H1 (cell line): ENCODE results near the gene PRR35. TPM values are rescaled to one million over a fixed set of nuclear protein-coding genes. Genes with fewer than 3 reads are reported as not detected.

ENCODE experiments used
- CTCF ChIA-PET: fragments of 300-600 bp; sonication (Branson Sonifier 250); formaldehyde crosslinking; loops from one replicate; lab custom pipeline; 2021; ENCODE audit not compliant: partially characterized antibody; lab: Charles Lee
- POLR2A ChIA-PET: fragments of 300-600 bp; sonication (Branson Sonifier 250); formaldehyde crosslinking; loops from one replicate; lab custom pipeline; 2021; ENCODE audit warnings: inconsistent platforms; ENCODE audit not compliant: partially characterized antibody; lab: Charles Lee
- DNase-seq, 2 experiments: peaks; one replicate each; pipeline versions ENCODE4 v3.0.0 to v3.0.0-alpha.2; 2010 to 2022; ENCODE audit warnings: low spot score in 2 of 2, low read depth in 1 of 2, mixed read lengths in 1 of 2
- FAIRE-seq: peaks from 2 replicates; lab custom pipeline; 2011; peaks lifted over from hg19 to GRCh38; lab: Jason Lieb, UNC
- H2AFZ ChIP-seq: 2 replicates; pipeline ENCODE4 v1.8.1; 2012; ENCODE audit warnings: low read length, inconsistent platforms
- H2AK5ac ChIP-seq: 2 replicates; pipeline ENCODE4 v1.6.1; 2013; ENCODE audit warnings: low read depth, low read length
- H2BK120ac ChIP-seq: replicated peaks from 2 replicates; pipeline ENCODE3; 2013; ENCODE audit warnings: low read depth, low read length, inconsistent platforms
- H2BK12ac ChIP-seq: 2 replicates; pipeline ENCODE4 v1.6.1; 2013; ENCODE audit warnings: low read depth, low read length
- H2BK15ac ChIP-seq: 2 replicates; pipeline ENCODE4 v1.6.1; 2013; ENCODE audit warnings: low read length
- H2BK20ac ChIP-seq: 2 replicates; pipeline ENCODE4 v1.6.1; 2013; ENCODE audit warnings: low read length
- H2BK5ac ChIP-seq: 2 replicates; pipeline ENCODE4 v1.6.1; 2013; ENCODE audit warnings: low read depth, low read length
- H3K14ac ChIP-seq: 2 replicates; pipeline ENCODE4 v1.6.1; 2013; ENCODE audit warnings: inconsistent platforms; ENCODE audit not compliant: insufficient read length
- H3K18ac ChIP-seq: 2 replicates; pipeline ENCODE4 v1.6.1; 2013; ENCODE audit warnings: low read length; ENCODE audit errors: extremely low read depth
- H3K23ac ChIP-seq: 2 replicates; pipeline ENCODE4 v1.6.1; 2013; ENCODE audit warnings: inconsistent platforms; ENCODE audit not compliant: insufficient read length
- H3K23me2 ChIP-seq: 2 replicates; pipeline ENCODE4 v1.6.1; 2013; ENCODE audit warnings: low read depth, low read length
- H3K27ac ChIP-seq: 2 replicates; pipeline ENCODE4 v1.6.1; 2011; ENCODE audit warnings: low read depth, low read length, inconsistent platforms
- H3K27me3 ChIP-seq, 4 experiments: replicated peaks in 1 of 4; 1 replicate in 1 of 4; 2 replicates in 3 of 4; pipeline versions ENCODE4 v1.6.1 to v1.8.1; 2011 to 2013; ENCODE audit warnings: low read length in 3 of 4, mild to moderate bottlenecking in 3 of 4, inconsistent platforms in 2 of 4, mixed read lengths in 2 of 4, moderate library complexity in 1 of 4; ENCODE audit not compliant: control insufficient read depth in 3 of 4, insufficient read depth in 3 of 4; ENCODE audit errors: extremely low read depth in 1 of 4
- H3K36me3 ChIP-seq, 4 experiments: 2 replicates each; pipeline versions ENCODE4 v1.6.1 to v1.8.1; 2011 to 2013; ENCODE audit warnings: mild to moderate bottlenecking in 4 of 4, low read length in 3 of 4, moderate library complexity in 2 of 4, control low read depth in 1 of 4, inconsistent platforms in 1 of 4; ENCODE audit not compliant: insufficient read depth in 4 of 4, control insufficient read depth in 2 of 4
- H3K4ac ChIP-seq: replicated peaks from 2 replicates; pipeline ENCODE3; 2013; ENCODE audit warnings: low read length, low read depth, mixed read lengths, inconsistent platforms; ENCODE audit not compliant: insufficient read length
- H3K4me1 ChIP-seq, 4 experiments: replicated peaks in 1 of 4; 1 replicate in 1 of 4; 2 replicates in 3 of 4; pipeline versions ENCODE4 v1.6.1 to v1.8.1; 2011 to 2013; ENCODE audit warnings: low read length in 3 of 4, inconsistent platforms in 2 of 4, mixed read lengths in 1 of 4; ENCODE audit not compliant: insufficient read depth in 4 of 4, control insufficient read depth in 3 of 4
- H3K4me2 ChIP-seq, 2 experiments: 2 replicates each; pipeline versions ENCODE4 v1.6.1 to v1.8.1; 2011 to 2013; ENCODE audit warnings: low read depth in 2 of 2, low read length in 2 of 2, control low read depth in 1 of 2, inconsistent platforms in 1 of 2, mild to moderate bottlenecking in 1 of 2; ENCODE audit not compliant: insufficient read depth in 1 of 2
- H3K4me3 ChIP-seq, 4 experiments: fragments of 200-600, 300-600 bp in 1 of 4; sonication (generic), shearing (Covaris generic), sonication (Bioruptor Twin) in 1 of 4; 2 replicates each; pipeline versions ENCODE4 v1.5.1 to v1.8.1; 2011 to 2016; ENCODE audit warnings: low read length in 4 of 4, low read depth in 3 of 4, control low read depth in 2 of 4, inconsistent platforms in 2 of 4, mild to moderate bottlenecking in 2 of 4, mixed read lengths in 1 of 4, moderate library complexity in 1 of 4; ENCODE audit not compliant: insufficient read depth in 2 of 4; ENCODE audit errors: extremely low read depth in 1 of 4
- H3K56ac ChIP-seq: replicated peaks from 2 replicates; pipeline ENCODE3; 2013; ENCODE audit warnings: low read depth, mild to moderate bottlenecking, mixed read lengths, low read length, inconsistent platforms; ENCODE audit not compliant: insufficient read length
- H3K79me1 ChIP-seq: 2 replicates; pipeline ENCODE4 v1.6.1; 2013; ENCODE audit warnings: low read depth, low read length, control low read depth
- H3K79me2 ChIP-seq, 2 experiments: 2 replicates each; pipeline versions ENCODE4 v1.6.1 to v1.8.1; 2012 to 2013; ENCODE audit warnings: low read length in 2 of 2, mild to moderate bottlenecking in 2 of 2, inconsistent platforms in 1 of 2; ENCODE audit not compliant: insufficient read depth in 2 of 2, control insufficient read depth in 1 of 2
- H3K9ac ChIP-seq, 4 experiments: replicated peaks in 1 of 4; 1 replicate in 1 of 4; 2 replicates in 3 of 4; pipeline versions ENCODE4 v1.6.1 to v1.8.1; 2011 to 2013; ENCODE audit warnings: low read depth in 3 of 4, low read length in 3 of 4, control low read depth in 2 of 4, mild to moderate bottlenecking in 2 of 4, moderate library complexity in 2 of 4, inconsistent platforms in 1 of 4; ENCODE audit errors: extremely low read depth in 1 of 4
- H3K9me3 ChIP-seq, 2 experiments: 2 replicates each; pipeline versions ENCODE4 v1.6.1 to v1.8.1; 2012 to 2013; ENCODE audit warnings: mild to moderate bottlenecking in 2 of 2, moderate library complexity in 2 of 2, control low read depth in 1 of 2, inconsistent platforms in 1 of 2, low read depth in 1 of 2, low read length in 1 of 2, mixed read lengths in 1 of 2; ENCODE audit not compliant: insufficient read depth in 2 of 2
- H4K20me1 ChIP-seq, 2 experiments: replicated peaks in 1 of 2; 2 replicates each; pipeline versions ENCODE3 to v1.8.1; 2011 to 2013; ENCODE audit warnings: inconsistent platforms in 2 of 2, low read length in 2 of 2, mild to moderate bottlenecking in 1 of 2; ENCODE audit not compliant: insufficient read depth in 2 of 2, control insufficient read depth in 1 of 2
- H4K5ac ChIP-seq: 2 replicates; pipeline ENCODE4 v1.6.1; 2013; ENCODE audit warnings: low read length, low read depth, mixed read lengths, inconsistent platforms; ENCODE audit not compliant: insufficient read length
- H4K8ac ChIP-seq: 2 replicates; pipeline ENCODE4 v1.8.0; 2013; ENCODE audit warnings: mild to moderate bottlenecking, moderate library complexity, low read length, inconsistent platforms; ENCODE audit not compliant: insufficient read depth; ENCODE audit errors: extremely low read depth
- H4K91ac ChIP-seq: replicated peaks from 2 replicates; pipeline ENCODE3; 2013; ENCODE audit warnings: low read length, mixed read lengths, inconsistent platforms; ENCODE audit not compliant: insufficient read length
- ASH2L ChIP-seq: fragments of 200-600, 300-600 bp; sonication (generic); IDR thresholded peaks from one replicate; pipeline ENCODE4 v1.7.1; 2017; ENCODE audit warnings: low read length
- CHD1 ChIP-seq: IDR thresholded peaks from 2 replicates; pipeline ENCODE4 v1.6.1; 2012; ENCODE audit warnings: low read depth, low read length, improper control_type of control experiment
- HDAC2 ChIP-seq, 2 experiments: fragments of 300-600 bp in 1 of 2; sonication (generic) in 1 of 2; IDR thresholded peaks; 2 replicates each; pipeline ENCODE4 v1.6.1; 2011 to 2012; ENCODE audit warnings: low read depth in 2 of 2, low read length in 2 of 2, mild to moderate bottlenecking in 2 of 2, moderate library complexity in 2 of 2, borderline replicate concordance in 1 of 2, inconsistent platforms in 1 of 2
- HDAC6 ChIP-seq: IDR thresholded peaks from one replicate; pipeline ENCODE4 v1.7.1; 2012; ENCODE audit warnings: low read depth, mild to moderate bottlenecking, inconsistent platforms, low read length, moderate library complexity
- JUN ChIP-seq: IDR thresholded peaks from 2 replicates; pipeline ENCODE4 v1.6.1; 2011; ENCODE audit warnings: low read depth, mild to moderate bottlenecking, improper control_type of control experiment, low read length
- JUND ChIP-seq: IDR thresholded peaks from 2 replicates; pipeline ENCODE4 v1.6.1; 2011; ENCODE audit warnings: mild to moderate bottlenecking, improper control_type of control experiment, low read length
- KDM4A ChIP-seq: IDR thresholded peaks from one replicate; pipeline ENCODE4 v1.7.1; 2012; ENCODE audit warnings: low read depth, mild to moderate bottlenecking, moderate library complexity, low read length, inconsistent platforms; ENCODE audit not compliant: severe bottlenecking
- KDM5A ChIP-seq: fragments of 200-600 bp; IDR thresholded peaks from 2 replicates; pipeline ENCODE4 v1.7.1; 2012; ENCODE audit warnings: mild to moderate bottlenecking, low read length, inconsistent platforms, mixed read lengths
- SP2 ChIP-seq: IDR thresholded peaks from 2 replicates; pipeline ENCODE4 v1.6.1; 2012; ENCODE audit warnings: mild to moderate bottlenecking, low read length, inconsistent platforms
- TAF7 ChIP-seq: optimal IDR thresholded peaks from 2 replicates; pipeline ENCODE3; 2011; ENCODE audit warnings: low read depth, mild to moderate bottlenecking, inconsistent platforms, low read length, moderate library complexity, borderline replicate concordance
- TCF12 ChIP-seq: IDR thresholded peaks from 2 replicates; pipeline ENCODE4 v1.6.1; 2011; ENCODE audit warnings: low read depth, mild to moderate bottlenecking, low read length
- WGBS, 2 experiments: shearing (Covaris generic) in 1 of 2; methylation state at CpG; one replicate each; pipeline versions ENCODE4 v1.1.6 to v1.1.7; 2013 to 2015; ENCODE audit warnings: low lambda C conversion rate in 2 of 2, mixed read lengths in 2 of 2, inconsistent platforms in 1 of 2, low coverage in 1 of 2, missing lambda C conversion rate in 1 of 2; ENCODE audit not compliant: insufficient replicate concordance in 2 of 2, insufficient coverage in 1 of 2, insufficient read length in 1 of 2; ENCODE audit errors: extremely low coverage in 1 of 2, missing lambda C conversion rate in 1 of 2; 5-methylcytosine and 5-hydroxymethylcytosine counted together
- polyA plus RNA-seq, 7 experiments: library from polyadenylated mRNA; depleted of rRNA in 3 of 7; stranded (reverse) in 5 of 7; unstranded in 2 of 7; fragments of >200 nt in 5 of 7; fragments of 200-250 nt in 2 of 7; gene quantifications; 1 replicate in 5 of 7; 2 replicates in 1 of 7; 4 replicates in 1 of 7; pipeline versions ENCODE4 v1.2.1 to v1.2.3, GENCODE V29; 2011 to 2013; ENCODE audit warnings: missing spikeins in 2 of 7, mixed read lengths in 2 of 7
- total RNA-seq: library from RNA; stranded (reverse); fragmentation: NEBNext Ultra II Directional; extraction: Animal tissue kit (Norgen Biotek cat#: 25700); gene quantifications from 2 replicates; pipeline ENCODE4 v1.2.1, GENCODE V29; 2021
- TF ChIP-seq, protein P1 (sequence below): IDR thresholded peaks from 2 replicates; pipeline ENCODE4 v1.6.1; 2012; ENCODE audit warnings: inconsistent platforms

The PRR35 gene
- total and polyA plus RNA-seq, 2 of the 8 experiments (the other 6 are each of a cell fraction or from before 2014, with no cell fraction given): 0.38 to 0.50 TPM

DNA sequence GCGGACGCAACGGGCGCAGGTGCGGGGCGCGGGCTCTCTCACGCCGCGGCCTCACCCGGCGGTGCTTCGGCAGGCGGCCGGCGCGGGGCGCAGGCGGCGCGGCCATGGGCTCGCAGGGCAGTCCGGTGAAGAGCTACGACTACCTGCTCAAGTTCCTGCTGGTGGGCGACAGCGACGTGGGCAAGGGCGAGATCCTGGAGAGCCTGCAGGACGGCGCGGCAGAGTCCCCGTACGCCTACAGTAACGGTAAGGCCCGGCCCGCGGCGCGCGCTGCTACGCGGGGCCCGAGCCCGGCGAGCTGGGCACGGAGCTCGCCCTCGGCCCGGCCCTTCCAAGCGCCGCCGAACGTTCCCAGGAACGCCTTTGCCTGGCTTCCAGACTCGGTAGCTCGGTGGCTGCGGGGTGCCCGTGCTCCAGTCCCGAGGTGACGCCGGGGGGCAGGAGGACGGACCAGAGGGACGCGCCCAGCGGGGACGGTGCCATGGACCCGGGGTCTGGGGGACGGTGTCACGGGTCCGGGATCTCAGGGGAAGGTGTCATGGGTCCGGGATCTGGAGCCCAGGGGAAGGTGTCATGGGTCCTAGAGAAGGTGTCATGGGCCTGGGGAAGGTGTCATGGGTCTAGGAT is 30.1 kb downstream of the PRR35 start:
- H3K79me2 ChIP-seq: peaks cover 0 to 20% of the 10 kb centered on the region in 2 experiments; a peak in 2 of 4 replicates
- H3K56ac ChIP-seq: no peak overlapping the region
- no peak overlapping the region for H3K27ac ChIP-seq
- H3K23ac ChIP-seq: no peak overlapping the region
- H4K5ac ChIP-seq: no peak overlapping the region
- ChIA-PET CTCF (interaction anchor here (0.8 to 1.9 kb wide), 4 partner anchors 14 to 28 kb away, joined by 3 to 6 read pairs (median 4); no protein-coding TSS in a partner anchor), POLR2A (interaction anchor here (0.7 to 1.3 kb wide), 8 partner anchors 10 to 1873 kb away, joined by 3 to 5 read pairs (median 4); partner anchors contain the start of genes MCRIP2, METTL26 and WFIKKN1)
- H3K79me1 ChIP-seq: peaks cover 8% of the 10 kb centered on the region; the same call in 1 of the 2 replicates
- H2BK5ac ChIP-seq: no peak overlapping the region
- FAIRE-seq (no peak), DNase-seq (no peak)
- no peaks in the 10 kb centered on the region for H3K9me3 ChIP-seq
- no peak overlapping the region; the same call in 1 of the 2 replicates for H4K8ac ChIP-seq
- H3K23me2 ChIP-seq: peaks cover 9% of the 10 kb centered on the region
- H3K27me3 ChIP-seq: peaks cover 0 to 44% (median 30%) of the 10 kb centered on the region in 4 experiments; a peak in 5 of 7 replicates
- H2BK15ac ChIP-seq: no peak overlapping the region
- H2BK120ac ChIP-seq: no peak overlapping the region
- WGBS, 2 experiments: 5% methylated on average over 51 of the region's 71 CpGs; no CpG with 5 or more reads in 1 of the 2 experiments
- H3K4me1 ChIP-seq: peaks cover 0 to 17% (median 7%) of the 10 kb centered on the region in 4 experiments; a peak in 4 of 7 replicates
- no peak overlapping the region for H2BK12ac ChIP-seq
- peaks cover 20 to 45% of the 10 kb centered on the region in 2 experiments for H4K20me1 ChIP-seq
- H3K4ac ChIP-seq: no peak overlapping the region
- H3K18ac ChIP-seq: peak overlapping the region; percentile 48; the same call in 1 of the 2 replicates
- peak overlapping the region; percentile 74 to 81 (median 78) for H3K4me3 ChIP-seq
- no peak overlapping the region for H2AK5ac ChIP-seq
- H3K4me2 ChIP-seq: peak overlapping the region; percentile 81 to 96
- peak overlapping the region; percentile 85 for H4K91ac ChIP-seq
- no peak overlapping the region for H2BK20ac ChIP-seq
- H3K14ac ChIP-seq: no peak overlapping the region
- no peaks in the 10 kb centered on the region for H3K36me3 ChIP-seq
- H3K9ac ChIP-seq: peak overlapping the region; percentile 40 to 69 (median 59); a peak in 5 of 7 replicates
- no peak overlapping the region for H2AFZ ChIP-seq
- TF ChIP-seq KDM5A (no peak), JUND (no peak), TCF12 (no peak), ASH2L (no peak), TAF7 (no peak), HDAC2 (IDR thresholded peaks at IDR 0.05; ENCODE audit: borderline replicate concordance in 1 of 2, low read depth in 2 of 2, low read length in 2 of 2) (peak in 1 of 2 experiments; percentile 28; a peak in 1 of 4 replicates), KDM4A (peak; percentile 74), JUN (no peak), CHD1 (no peak), HDAC6 (no peak), SP2 (no peak)
- TF ChIP-seq, protein P1, sequence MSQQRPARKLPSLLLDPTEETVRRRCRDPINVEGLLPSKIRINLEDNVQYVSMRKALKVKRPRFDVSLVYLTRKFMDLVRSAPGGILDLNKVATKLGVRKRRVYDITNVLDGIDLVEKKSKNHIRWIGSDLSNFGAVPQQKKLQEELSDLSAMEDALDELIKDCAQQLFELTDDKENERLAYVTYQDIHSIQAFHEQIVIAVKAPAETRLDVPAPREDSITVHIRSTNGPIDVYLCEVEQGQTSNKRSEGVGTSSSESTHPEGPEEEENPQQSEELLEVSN: no peak
